ENCODE data around the gene HDAC4. TPM values are rescaled to one million over a fixed set of nuclear protein-coding genes. Genes with fewer than 3 reads are reported as not detected.

Gene HDAC4
- polyA plus RNA-seq, 1 donor (not counting 4 experiments of a cell fraction or from before 2014, with no cell fraction given), result 2.9 TPM

DNA sequence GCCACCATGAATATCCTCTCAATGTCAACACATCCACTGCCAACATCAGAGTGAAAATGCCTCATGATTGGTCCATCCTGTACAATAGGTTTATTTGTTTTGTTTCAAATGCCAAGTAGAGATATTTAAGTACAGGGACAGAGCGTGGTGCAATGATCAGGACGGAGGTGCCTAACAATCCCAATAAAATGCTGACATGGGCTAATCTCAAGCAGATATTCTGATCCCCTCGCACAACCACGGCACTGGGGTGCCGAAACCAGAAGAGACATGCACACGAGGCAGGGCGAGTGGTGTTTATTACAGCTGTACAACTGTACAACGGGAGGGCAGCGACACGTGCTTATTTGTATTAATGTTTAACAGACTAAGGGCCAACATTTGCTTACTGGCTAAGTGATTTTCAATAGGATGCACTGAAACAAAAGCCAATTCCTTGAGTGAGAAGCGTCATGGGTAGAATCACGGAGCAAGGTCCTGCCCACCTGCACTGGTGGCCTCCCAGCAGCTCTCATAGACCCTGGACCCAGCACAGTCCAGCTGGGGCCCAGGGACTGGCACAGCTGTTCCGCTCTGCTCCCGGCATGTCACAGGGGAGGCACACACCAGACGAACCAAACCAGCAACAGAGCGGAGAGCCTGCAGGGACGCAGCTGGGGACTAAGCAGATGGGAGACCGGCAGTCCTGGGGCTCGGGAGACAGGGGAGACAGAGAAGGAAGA lies 101.4 kb downstream of the HDAC4 start:
- Histone ChIP-seq H3K9me1 (ENCODE audit: control insufficient read depth, extremely low read depth, insufficient read depth, low read length) (no peaks in the 10 kb centered on the region), H3K4me1 (ENCODE audit: control insufficient read depth, extremely low read depth, insufficient read depth, low read length) (no peaks in the 10 kb centered on the region), H3K4me3 (ENCODE audit: control insufficient read depth in 2 of 3, extremely low read depth in 1 of 3, insufficient read depth in 2 of 3, low read depth in 1 of 3, low read length in 3 of 3) (no peak overlapping the region), H3K9ac (ENCODE audit: control insufficient read depth, extremely low read depth, insufficient read depth, low read length) (no peak overlapping the region), H3K4me2 (ENCODE audit: control insufficient read depth, extremely low read depth, insufficient read depth, low read depth, low read length) (no peak overlapping the region), H3K79me2 (ENCODE audit: control insufficient read depth, insufficient read depth, low read length) (no peaks in the 10 kb centered on the region), H3K27ac (ENCODE audit: control insufficient read depth, insufficient read depth, low read length) (no peak overlapping the region), H3K9me3 (ENCODE audit: control insufficient read depth, low read depth, low read length) (no peaks in the 10 kb centered on the region), H3K27me3 (ENCODE audit: control insufficient read depth, extremely low read depth, insufficient read depth, low read length) (no peaks in the 10 kb centered on the region), H3K36me3 (ENCODE audit: control insufficient read depth in 2 of 2, extremely low read depth in 1 of 2, insufficient read depth in 2 of 2, low read length in 2 of 2) (no peaks in the 10 kb centered on the region), H2AFZ (ENCODE audit: control insufficient read depth, low read length) (no peak overlapping the region), H4K20me1 (ENCODE audit: control insufficient read depth, extremely low read depth, insufficient read depth, low read length) (peaks cover 3% of the 10 kb centered on the region)
- DNase-seq (ENCODE audit: low read depth, low spot score) (no peak), FAIRE-seq (no peak)
- TF ChIP-seq EZH2 (IDR thresholded peaks at IDR 0.05; ENCODE audit: low read length) (no peak), CTCF (optimal IDR thresholded peaks at IDR 0.05 in 1 of 3, IDR thresholded peaks at IDR 0.05 in 1 of 3, conservative IDR thresholded peaks at IDR 0.05 in 1 of 3; ENCODE audit: extremely low read depth in 1 of 3, insufficient read depth in 2 of 3, low read length in 3 of 3) (no peak)
- dilution Hi-C loops (cut with MboI; ENCODE audit: extremely low pct_ligation_motif_present, low sequenced_read_pairs), result no loop called here

- H3K9me1 ChIP-seq (ENCODE audit: control insufficient read depth, extremely low read depth, insufficient read depth, low read length), result no peaks in the 10 kb centered on the region
- H3K36me3 ChIP-seq (ENCODE audit: control insufficient read depth in 2 of 2, extremely low read depth in 1 of 2, insufficient read depth in 2 of 2, low read length in 2 of 2), result no peaks in the 10 kb centered on the region
- DNase-seq (ENCODE audit: low read depth, low spot score) (no peak), FAIRE-seq (no peak)
- H3K4me3 ChIP-seq (ENCODE audit: control insufficient read depth in 2 of 3, extremely low read depth in 1 of 3, insufficient read depth in 2 of 3, low read depth in 1 of 3, low read length in 3 of 3), result no peak overlapping the region
- no peak overlapping the region for H3K9ac ChIP-seq (ENCODE audit: control insufficient read depth, extremely low read depth, insufficient read depth, low read length)
- no peak overlapping the region for H3K27ac ChIP-seq (ENCODE audit: control insufficient read depth, insufficient read depth, low read length)
- no peak overlapping the region for H2AFZ ChIP-seq (ENCODE audit: control insufficient read depth, low read length)
- dilution Hi-C loops (cut with MboI; ENCODE audit: extremely low pct_ligation_motif_present, low sequenced_read_pairs), result no loop called here
- H3K27me3 ChIP-seq (ENCODE audit: control insufficient read depth, extremely low read depth, insufficient read depth, low read length), result no peaks in the 10 kb centered on the region
- H3K4me1 ChIP-seq (ENCODE audit: control insufficient read depth, extremely low read depth, insufficient read depth, low read length), result no peaks in the 10 kb centered on the region
- peaks cover 7% of the 10 kb centered on the region for H4K20me1 ChIP-seq (ENCODE audit: control insufficient read depth, extremely low read depth, insufficient read depth, low read length)
- no peak overlapping the region for H3K4me2 ChIP-seq (ENCODE audit: control insufficient read depth, extremely low read depth, insufficient read depth, low read depth, low read length)
- H3K9me3 ChIP-seq (ENCODE audit: control insufficient read depth, low read depth, low read length), result no peaks in the 10 kb centered on the region
- no peak for TF ChIP-seq EZH2 (IDR thresholded peaks at IDR 0.05; ENCODE audit: low read length)
- TF ChIP-seq CTCF (optimal IDR thresholded peaks at IDR 0.05 in 1 of 3, IDR thresholded peaks at IDR 0.05 in 1 of 3, conservative IDR thresholded peaks at IDR 0.05 in 1 of 3; ENCODE audit: extremely low read depth in 1 of 3, insufficient read depth in 2 of 3, low read length in 3 of 3), result no peak
- H3K79me2 ChIP-seq (ENCODE audit: control insufficient read depth, insufficient read depth, low read length), result no peaks in the 10 kb centered on the region
These were observed 102.6 kb downstream of the HDAC4 start for GRCh38 chr2:239298116-239298804.
